Nephron (organoid): ENCODE data around the gene RIMBP2.

Experiments
- H3K27ac Mint-ChIP-seq, 3 experiments: 2 replicates each; pipeline ENCODE4 v1.8.0; 2020; ENCODE audit warnings: mixed read lengths in 3 of 3, mild to moderate bottlenecking in 2 of 3, moderate library complexity in 1 of 3
- H3K27me3 Mint-ChIP-seq: 2 replicates; pipeline ENCODE4 v1.8.0; 2021; ENCODE audit warnings: low read depth, mild to moderate bottlenecking, moderate library complexity, mixed read lengths
- H3K36me3 Mint-ChIP-seq: 2 replicates; pipeline ENCODE4 v1.8.0; 2020; ENCODE audit warnings: low read depth, mixed read lengths
- H3K4me1 Mint-ChIP-seq: 2 replicates; pipeline ENCODE4 v1.8.0; 2020; ENCODE audit warnings: mixed read lengths
- H3K4me3 Mint-ChIP-seq, 3 experiments: 2 replicates each; pipeline ENCODE4 v1.8.0; 2020; ENCODE audit warnings: mild to moderate bottlenecking in 3 of 3, mixed read lengths in 3 of 3, moderate library complexity in 2 of 3
- H3K9me3 Mint-ChIP-seq: 2 replicates; pipeline ENCODE4 v1.8.0; 2020; ENCODE audit warnings: mixed read lengths
- CTCF ChIP-seq, 3 experiments: fragments of 200-600 bp; sonication (generic); IDR thresholded peaks; one replicate each; pipeline ENCODE4 v1.5.0; 2021; ENCODE audit warnings: antibody characterized with exemption in 3 of 3; ENCODE audit not compliant: unreplicated experiment in 3 of 3

RIMBP2 gene

GRCh38 chr12:130462558-130463274, 253.4 kb downstream of the RIMBP2 start:
- H3K4me3 Mint-ChIP-seq, result no peak overlapping the region
- no peaks in the 10 kb centered on the region for H3K9me3 Mint-ChIP-seq
- H3K36me3 Mint-ChIP-seq, result peaks cover 6% of the 10 kb centered on the region

GRCh38 chr12:130461839-130462557, 254.1 kb downstream of the RIMBP2 start:
- Mint-ChIP-seq H3K9me3 (no peaks in the 10 kb centered on the region), H3K36me3 (no peaks in the 10 kb centered on the region), H3K27ac (no peak overlapping the region), H3K4me1 (no peaks in the 10 kb centered on the region), H3K4me3 (no peak overlapping the region), H3K27me3 (peaks cover 12% of the 10 kb centered on the region)
- no peak for TF ChIP-seq CTCF (IDR thresholded peaks at IDR 0.05; ENCODE audit: unreplicated experiment in 3 of 3)

More at GRCh38 chr12:130462558-130463274, 253.4 kb downstream of the RIMBP2 start:
- Mint-ChIP-seq H3K27ac (no peak overlapping the region), H3K27me3 (peaks cover 12% of the 10 kb centered on the region), H3K4me1 (no peaks in the 10 kb centered on the region)
- no peak for TF ChIP-seq CTCF (IDR thresholded peaks at IDR 0.05; ENCODE audit: unreplicated experiment in 3 of 3)

- no peak overlapping the region for H3K27ac Mint-ChIP-seq
Measured at GRCh38 chr12:130461447-130461815, 254.7 kb downstream of the RIMBP2 start.

GRCh38 chr12:130460611-130461446, 255.3 kb downstream of the RIMBP2 start:
- H3K4me3 Mint-ChIP-seq, result no peak overlapping the region
- TF ChIP-seq CTCF (IDR thresholded peaks at IDR 0.05; ENCODE audit: unreplicated experiment in 3 of 3), result no peak
- H3K27ac Mint-ChIP-seq, result no peak overlapping the region

More at GRCh38 chr12:130461447-130461815, 254.7 kb downstream of the RIMBP2 start:
- H3K9me3 Mint-ChIP-seq, result no peaks in the 10 kb centered on the region
- no peaks in the 10 kb centered on the region for H3K4me1 Mint-ChIP-seq
- no peaks in the 10 kb centered on the region for H3K36me3 Mint-ChIP-seq
- no peak overlapping the region for H3K4me3 Mint-ChIP-seq
- H3K27me3 Mint-ChIP-seq, result peaks cover 12% of the 10 kb centered on the region
- TF ChIP-seq CTCF (IDR thresholded peaks at IDR 0.05; ENCODE audit: unreplicated experiment in 3 of 3), result no peak

GRCh38 chr12:130459916-130460315, 256.2 kb downstream of the RIMBP2 start:
- Mint-ChIP-seq H3K9me3 (no peaks in the 10 kb centered on the region), H3K4me1 (no peaks in the 10 kb centered on the region)
- no peak for TF ChIP-seq CTCF (IDR thresholded peaks at IDR 0.05; ENCODE audit: unreplicated experiment in 3 of 3)

More at GRCh38 chr12:130460611-130461446, 255.3 kb downstream of the RIMBP2 start:
- peaks cover 9% of the 10 kb centered on the region for H3K27me3 Mint-ChIP-seq
- no peaks in the 10 kb centered on the region for H3K4me1 Mint-ChIP-seq
- H3K36me3 Mint-ChIP-seq, result no peaks in the 10 kb centered on the region
- no peaks in the 10 kb centered on the region for H3K9me3 Mint-ChIP-seq

More at GRCh38 chr12:130459916-130460315, 256.2 kb downstream of the RIMBP2 start:
- no peaks in the 10 kb centered on the region for H3K36me3 Mint-ChIP-seq
- H3K4me3 Mint-ChIP-seq, result no peak overlapping the region
- H3K27me3 Mint-ChIP-seq, result peaks cover 12% of the 10 kb centered on the region
- H3K27ac Mint-ChIP-seq, result no peak overlapping the region
